Activated naive CD4-positive, alpha-beta T cell treated with anti-CD3 and anti-CD28 coated beads for 36 hours (primary cell): ENCODE results near the gene FRRS1. TPM values are rescaled to one million over a fixed set of nuclear protein-coding genes. Genes with fewer than 3 reads are reported as not detected.
A peak's percentile ranks its signal among the peaks of the same experiment; 100 is the strongest.
"Not testable (repeated sequence)": the region's sequence is repeated elsewhere in the genome, so short reads cannot be mapped to it uniquely, and the experiment has no call there.

ENCODE experiments used
- CTCF ChIA-PET: fragments of 350-600 bp; sonication (Branson Sonifier 250); formaldehyde crosslinking; loops from one replicate; lab custom pipeline; 2021; ENCODE audit warnings: antibody characterized with exemption; lab: Charles Lee
- DNase-seq: peaks from one replicate; pipeline ENCODE4 v3.0.0-alpha.2; 2020
- H3K27ac Mint-ChIP-seq: one replicate; pipeline ENCODE4 v1.8.0; 2021; ENCODE audit warnings: mild to moderate bottlenecking, mixed read lengths
- H3K27me3 Mint-ChIP-seq: one replicate; pipeline ENCODE4 v1.8.0; 2021; ENCODE audit warnings: low read depth, mixed read lengths
- H3K36me3 Mint-ChIP-seq: one replicate; pipeline ENCODE4 v1.8.0; 2021; ENCODE audit warnings: low read depth, mixed read lengths
- H3K4me1 Mint-ChIP-seq: one replicate; pipeline ENCODE4 v1.8.0; 2021; ENCODE audit warnings: low read depth, mixed read lengths
- H3K4me3 Mint-ChIP-seq: one replicate; pipeline ENCODE4 v1.8.0; 2021; ENCODE audit warnings: mild to moderate bottlenecking, moderate library complexity, mixed read lengths
- H3K9me3 Mint-ChIP-seq: one replicate; pipeline ENCODE4 v1.8.0; 2021; ENCODE audit warnings: mixed read lengths
- intact Hi-C: fragments of 100-400 bp; cut with micrococcal nuclease; formaldehyde crosslinking; loops from one replicate; pipeline ENCODE4 v1.15.1; 2023
- total RNA-seq, 2 experiments: library from RNA; stranded (reverse); gene quantifications; one replicate each; pipeline ENCODE4 v1.2.3, GENCODE V29; 2021

FRRS1 gene
- total RNA-seq, 2 experiments from 2014 or later = 0.32 to 0.52 TPM

DNA sequence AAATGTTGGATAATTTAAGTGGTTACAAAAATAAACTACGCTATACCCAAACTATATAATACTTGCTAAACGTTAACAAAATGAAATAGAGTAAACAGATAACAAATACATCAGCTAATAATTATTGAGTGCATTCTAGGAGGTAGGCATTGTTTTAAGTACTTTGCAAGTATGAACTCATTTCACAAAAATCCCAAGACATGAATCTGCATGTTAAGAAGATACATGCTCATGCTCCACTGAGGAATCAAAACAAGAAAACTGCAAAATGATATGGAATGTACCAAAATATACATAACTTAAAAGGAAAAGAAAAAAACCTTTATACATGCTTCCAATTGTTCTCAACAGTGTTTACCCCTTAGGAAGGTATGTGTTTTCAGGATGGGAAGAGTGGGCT, 2.5 kb downstream of the FRRS1 start:
- DNase-seq = no peak
- Mint-ChIP-seq H3K27me3 (peaks cover 3% of the 10 kb centered on the region), H3K9me3 (no peaks in the 10 kb centered on the region), H3K4me3 (no peak overlapping the region), H3K4me1 (peaks cover 4% of the 10 kb centered on the region), H3K36me3 (no peaks in the 10 kb centered on the region), H3K27ac (no peak overlapping the region)
- intact Hi-C loops = no loop called here
- CTCF ChIA-PET = no interaction called here

DNA sequence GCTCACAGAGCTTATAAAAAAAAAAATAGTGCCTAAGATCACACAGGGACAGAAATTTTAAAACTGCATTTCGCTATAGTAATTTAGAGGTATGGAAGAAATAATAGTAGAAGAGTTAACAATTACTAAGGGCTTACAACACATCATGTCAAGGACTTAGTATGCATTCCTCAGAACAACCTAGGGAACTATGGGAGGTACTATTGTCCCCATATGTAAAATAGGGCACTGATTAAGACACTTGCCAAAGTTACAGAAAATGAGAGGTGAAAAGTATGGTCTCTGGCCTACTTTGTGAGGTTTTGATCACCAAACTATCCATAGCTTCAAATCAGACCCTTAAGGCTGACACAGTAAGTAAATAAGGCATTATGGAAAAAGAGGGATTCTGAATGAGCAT, 4.7 kb downstream of the FRRS1 start:
- CTCF ChIA-PET = interaction anchor here (1.4 kb wide), 1 partner anchor 17 kb away, joined by 5 read pairs; no protein-coding TSS in a partner anchor
- intact Hi-C loops = no loop called here
- Mint-ChIP-seq H3K36me3 (no peaks in the 10 kb centered on the region), H3K4me3 (no peak overlapping the region), H3K27me3 (peaks cover 3% of the 10 kb centered on the region), H3K27ac (no peak overlapping the region), H3K4me1 (peaks cover 12% of the 10 kb centered on the region), H3K9me3 (no peaks in the 10 kb centered on the region)
- no peak for DNase-seq

DNA sequence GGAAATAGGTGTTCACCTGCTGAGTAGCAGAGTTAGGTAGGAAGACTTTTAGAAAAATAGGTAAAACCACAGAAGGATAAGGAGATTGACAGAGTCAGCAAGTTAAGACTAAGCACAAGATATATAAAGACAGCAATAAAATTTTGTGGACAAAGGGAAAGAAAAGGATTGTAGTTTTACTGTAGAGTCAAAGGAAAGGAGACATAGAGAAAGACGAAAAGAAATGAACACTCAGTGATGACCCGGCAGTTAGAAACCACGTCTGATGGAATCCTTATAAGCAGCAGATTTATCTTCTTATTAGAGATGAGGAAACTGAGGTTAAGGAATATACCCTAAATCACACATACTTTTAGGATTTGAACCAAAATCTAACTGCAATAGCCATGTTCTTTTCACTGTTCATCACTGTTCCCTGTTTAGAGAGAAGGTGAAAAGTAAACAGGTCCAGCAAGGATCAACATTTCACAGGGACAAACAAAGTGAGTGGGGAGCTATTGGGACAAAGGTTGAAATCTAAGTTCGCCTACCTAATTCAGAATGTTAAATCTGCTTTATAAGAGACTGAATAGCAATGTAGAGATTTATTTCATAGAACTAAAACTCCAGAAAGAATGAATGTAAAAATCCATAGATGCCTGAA, 6.8 kb downstream of the FRRS1 start:
- Mint-ChIP-seq H3K36me3 (no peaks in the 10 kb centered on the region), H3K4me1 (peaks cover 8% of the 10 kb centered on the region), H3K9me3 (no peaks in the 10 kb centered on the region), H3K27me3 (peaks cover 4% of the 10 kb centered on the region), H3K27ac (no peak overlapping the region), H3K4me3 (no peak overlapping the region)
- CTCF ChIA-PET = no interaction called here
- intact Hi-C loops = no loop called here
- no peak for DNase-seq

DNA sequence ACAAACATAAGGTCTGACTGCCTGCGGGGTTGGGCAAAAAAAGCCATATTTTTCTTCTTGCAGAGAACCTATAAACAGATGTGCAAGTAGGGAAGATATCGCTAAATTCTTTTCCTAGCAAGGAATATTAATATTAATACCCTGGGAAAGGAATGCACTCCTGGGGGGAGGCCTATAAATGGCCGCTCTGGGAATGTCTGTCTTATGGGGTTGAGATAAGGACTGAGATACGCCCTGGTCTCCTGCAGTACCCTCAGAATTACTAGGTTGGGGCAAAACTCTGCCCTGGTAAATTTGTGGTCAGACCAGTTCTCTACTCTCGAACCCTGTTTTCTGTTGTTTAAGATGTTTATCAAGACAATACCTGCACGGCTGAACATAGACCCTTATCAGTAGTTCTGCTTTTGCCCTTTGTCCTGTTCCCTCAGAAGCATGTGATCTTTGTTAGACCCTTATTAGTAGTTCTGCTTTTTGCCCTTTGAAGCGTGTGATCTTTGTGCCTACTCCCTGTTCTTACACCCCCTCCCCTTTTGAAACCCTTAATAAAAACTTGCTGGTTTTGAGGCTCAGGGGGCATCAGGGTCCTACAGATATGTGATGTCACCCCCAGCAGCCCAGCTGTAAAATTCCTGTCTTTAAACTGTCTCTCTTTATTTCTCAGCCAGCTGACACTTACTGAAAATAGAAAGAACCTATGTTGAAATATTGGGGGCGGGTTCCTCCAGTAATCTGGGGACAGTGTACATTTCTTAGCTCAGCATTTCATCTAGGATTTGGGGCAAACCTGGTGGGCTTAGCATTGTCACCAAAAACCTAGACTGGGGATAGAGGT, 7.5 kb downstream of the FRRS1 start:
- H3K4me3 Mint-ChIP-seq, CTCF ChIA-PET, intact Hi-C loops, H3K36me3 Mint-ChIP-seq, H3K4me1 Mint-ChIP-seq, H3K9me3 Mint-ChIP-seq, H3K27me3 Mint-ChIP-seq, H3K27ac Mint-ChIP-seq, DNase-seq: not testable (repeated sequence)

DNA sequence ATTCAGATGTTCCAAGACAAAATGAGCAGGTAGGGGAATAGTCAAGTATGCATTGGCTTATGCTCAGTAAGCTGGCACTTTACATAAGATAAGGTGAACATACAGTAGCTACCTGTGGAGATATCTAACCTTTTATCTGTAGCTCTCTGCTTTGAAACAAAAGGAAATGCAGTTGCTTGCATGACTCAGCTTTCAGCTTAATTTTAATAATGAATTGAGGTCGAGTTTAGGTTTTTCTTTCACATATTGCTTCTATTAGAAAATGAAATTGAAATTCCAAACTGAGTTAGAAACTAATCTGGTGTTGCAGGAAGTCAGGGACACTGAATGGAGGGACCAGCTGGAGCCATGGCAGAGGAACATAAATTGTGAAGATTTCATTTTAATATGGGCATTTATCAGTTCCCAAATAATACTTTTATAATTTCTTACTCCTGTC, 8.3 kb downstream of the FRRS1 start:
- CTCF ChIA-PET = no interaction called here
- Mint-ChIP-seq H3K4me1 (peaks cover 8% of the 10 kb centered on the region), H3K36me3 (no peaks in the 10 kb centered on the region), H3K27ac (no peak overlapping the region), H3K27me3 (peaks cover 4% of the 10 kb centered on the region), H3K9me3 (no peaks in the 10 kb centered on the region), H3K4me3 (no peak overlapping the region)
- DNase-seq = no peak
- intact Hi-C loops = no loop called here

DNA sequence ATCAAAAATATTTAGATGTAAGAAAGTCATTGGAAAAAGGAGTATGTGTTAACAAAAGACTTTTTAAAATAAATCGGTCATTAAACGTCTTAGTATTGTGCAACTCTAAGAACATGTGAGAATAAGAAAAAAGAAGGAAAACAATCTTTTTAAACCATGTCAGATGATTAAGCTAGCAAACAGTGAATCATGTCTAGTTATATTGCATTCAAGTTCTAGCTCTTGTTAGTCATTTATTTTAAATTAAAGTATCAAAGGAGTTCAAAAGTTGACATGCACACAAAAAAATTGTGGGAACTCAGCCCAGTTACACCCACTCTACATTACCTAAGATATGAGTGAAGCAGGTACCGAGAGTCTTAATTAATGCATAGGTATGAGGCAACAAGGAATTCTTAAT, 9.8 kb downstream of the FRRS1 start:
- peaks cover 6% of the 10 kb centered on the region for H3K27me3 Mint-ChIP-seq
- no peak overlapping the region for H3K27ac Mint-ChIP-seq
- peaks cover 14% of the 10 kb centered on the region for H3K4me1 Mint-ChIP-seq
- no peak overlapping the region for H3K4me3 Mint-ChIP-seq
- CTCF ChIA-PET = interaction anchor here (0.6 kb wide), 1 partner anchor 178 kb away, joined by 3 read pairs; no protein-coding TSS in a partner anchor
- DNase-seq = no peak
- H3K9me3 Mint-ChIP-seq = no peaks in the 10 kb centered on the region
- no peaks in the 10 kb centered on the region for H3K36me3 Mint-ChIP-seq
- intact Hi-C loops = no loop called here

DNA sequence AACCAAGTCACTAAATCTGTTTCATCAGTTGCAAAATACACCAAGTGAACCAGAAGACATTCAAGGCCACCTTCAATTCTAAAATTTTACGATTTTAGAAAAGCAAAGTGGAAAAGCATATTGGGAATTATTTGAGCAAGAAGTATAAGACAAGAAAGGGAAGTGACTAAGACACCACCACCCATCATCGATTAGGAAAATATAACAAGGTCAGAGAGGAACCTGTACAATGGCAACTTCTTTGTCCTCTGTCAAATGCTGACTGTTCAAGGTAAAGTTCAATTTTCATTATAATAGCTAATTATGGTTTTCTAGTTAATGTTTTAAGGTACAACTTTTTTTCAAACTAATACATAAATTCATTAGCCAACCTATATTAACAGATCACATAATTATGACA, 10.8 kb downstream of the FRRS1 start:
- Mint-ChIP-seq H3K27ac (no peak overlapping the region), H3K9me3 (no peaks in the 10 kb centered on the region), H3K4me1 (peaks cover 17% of the 10 kb centered on the region), H3K27me3 (peaks cover 6% of the 10 kb centered on the region), H3K4me3 (no peak overlapping the region), H3K36me3 (no peaks in the 10 kb centered on the region)
- intact Hi-C loops = no loop called here
- CTCF ChIA-PET = no interaction called here
- DNase-seq = no peak

DNA sequence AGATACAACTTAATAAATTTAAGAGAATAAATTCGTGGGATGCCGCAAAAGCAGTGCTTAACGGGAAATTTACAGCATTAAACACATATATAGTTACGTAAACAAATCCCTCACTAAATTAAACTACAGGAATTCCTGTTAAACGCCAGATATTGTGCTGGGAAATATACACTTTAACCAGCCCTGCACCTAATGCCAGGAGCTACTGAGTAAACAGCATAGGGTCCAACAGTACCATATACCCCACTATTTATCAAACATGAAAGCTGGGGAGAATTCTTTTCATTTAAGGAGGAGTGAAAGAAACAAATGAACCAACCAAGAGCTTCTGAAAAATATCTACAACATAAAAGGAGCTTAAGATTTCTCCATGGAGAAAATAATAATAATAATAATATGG, 11.7 kb downstream of the FRRS1 start:
- CTCF ChIA-PET = interaction anchor here (0.6 to 0.9 kb wide), 2 partner anchors 11 to 156 kb away, joined by 3 read pairs; no protein-coding TSS in a partner anchor
- Mint-ChIP-seq H3K4me3 (no peak overlapping the region), H3K27me3 (peaks cover 6% of the 10 kb centered on the region)

DNA sequence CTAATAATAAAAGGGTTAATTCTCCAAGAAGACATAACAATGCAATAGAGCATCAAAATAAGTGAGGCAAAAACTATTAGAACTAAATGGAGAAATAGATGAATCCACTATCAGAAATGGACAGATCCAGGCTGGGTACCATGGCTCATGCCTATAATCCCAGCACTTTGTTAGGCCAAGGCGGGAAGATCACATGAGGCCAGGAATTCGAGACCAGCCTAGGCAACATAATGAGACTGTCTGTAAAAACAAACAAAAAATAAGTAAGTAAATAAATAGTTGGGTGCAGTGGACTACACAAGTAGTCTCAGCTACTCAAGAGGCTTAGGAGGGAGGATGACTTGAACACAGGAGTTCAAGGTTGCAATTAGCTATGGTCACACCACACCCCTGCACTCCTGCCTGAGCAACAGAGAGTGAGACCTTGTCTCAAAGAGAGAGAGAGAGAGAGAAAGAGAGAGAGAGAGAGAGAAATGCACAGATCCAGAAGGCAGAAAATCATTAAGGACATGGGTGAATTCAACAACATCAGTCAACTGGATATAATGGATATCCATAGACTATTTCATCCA, 12.3 kb downstream of the FRRS1 start:
- Mint-ChIP-seq H3K27me3 (peaks cover 6% of the 10 kb centered on the region), H3K4me3 (no peak overlapping the region), H3K27ac (no peak overlapping the region), H3K36me3 (no peaks in the 10 kb centered on the region), H3K9me3 (no peaks in the 10 kb centered on the region), H3K4me1 (peaks cover 23% of the 10 kb centered on the region)
- CTCF ChIA-PET = interaction anchor here (0.9 kb wide), 1 partner anchor 12 kb away, joined by 3 read pairs; no protein-coding TSS in a partner anchor
- intact Hi-C loops = no loop called here
- no peak for DNase-seq

More for the DNA sequence above, 11.7 kb downstream of the FRRS1 start:
- no peak for DNase-seq
- Mint-ChIP-seq H3K9me3 (no peaks in the 10 kb centered on the region), H3K27ac (no peak overlapping the region), H3K36me3 (no peaks in the 10 kb centered on the region), H3K4me1 (peaks cover 23% of the 10 kb centered on the region)
- intact Hi-C loops = no loop called here

DNA sequence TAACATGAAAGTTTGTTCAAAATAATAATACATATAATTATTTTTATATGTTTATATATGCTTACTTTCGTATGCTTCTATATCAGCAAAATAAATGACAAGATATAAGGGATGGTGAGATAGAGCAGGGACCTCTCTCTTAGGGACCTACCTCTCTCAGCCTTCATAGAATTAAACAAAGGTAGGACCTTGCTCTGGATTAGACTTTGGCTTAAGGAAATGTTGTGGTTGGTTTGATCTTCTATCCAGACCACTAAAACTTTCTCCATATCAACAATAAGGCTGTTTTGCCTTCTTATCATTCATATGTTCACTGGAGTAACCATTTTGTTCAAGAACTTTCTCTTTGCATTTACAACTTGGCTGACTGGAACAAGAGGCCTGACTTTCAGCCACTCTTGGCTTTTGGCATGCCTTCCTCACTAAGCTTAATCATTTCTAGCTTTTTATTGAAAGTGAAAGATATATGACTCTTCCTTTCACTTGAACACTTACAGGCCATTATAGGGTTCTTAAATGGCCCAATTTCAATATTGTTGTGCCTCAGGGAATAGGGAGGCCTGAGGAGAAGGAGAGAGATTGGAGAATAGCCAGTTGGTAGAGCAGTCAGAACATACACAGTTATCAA, 14.4 kb downstream of the FRRS1 start:
- H3K4me3 Mint-ChIP-seq = no peak overlapping the region
- peak; percentile 41 for DNase-seq
- H3K36me3 Mint-ChIP-seq = no peaks in the 10 kb centered on the region
- H3K27me3 Mint-ChIP-seq = peaks cover 6% of the 10 kb centered on the region
- H3K4me1 Mint-ChIP-seq = peaks cover 15% of the 10 kb centered on the region
- CTCF ChIA-PET = no interaction called here
- no peak overlapping the region for H3K27ac Mint-ChIP-seq
- H3K9me3 Mint-ChIP-seq = no peaks in the 10 kb centered on the region
- intact Hi-C loops = loop anchor here (2.0 kb wide), 1 partner anchor 33 kb away; no protein-coding TSS in a partner anchor

DNA sequence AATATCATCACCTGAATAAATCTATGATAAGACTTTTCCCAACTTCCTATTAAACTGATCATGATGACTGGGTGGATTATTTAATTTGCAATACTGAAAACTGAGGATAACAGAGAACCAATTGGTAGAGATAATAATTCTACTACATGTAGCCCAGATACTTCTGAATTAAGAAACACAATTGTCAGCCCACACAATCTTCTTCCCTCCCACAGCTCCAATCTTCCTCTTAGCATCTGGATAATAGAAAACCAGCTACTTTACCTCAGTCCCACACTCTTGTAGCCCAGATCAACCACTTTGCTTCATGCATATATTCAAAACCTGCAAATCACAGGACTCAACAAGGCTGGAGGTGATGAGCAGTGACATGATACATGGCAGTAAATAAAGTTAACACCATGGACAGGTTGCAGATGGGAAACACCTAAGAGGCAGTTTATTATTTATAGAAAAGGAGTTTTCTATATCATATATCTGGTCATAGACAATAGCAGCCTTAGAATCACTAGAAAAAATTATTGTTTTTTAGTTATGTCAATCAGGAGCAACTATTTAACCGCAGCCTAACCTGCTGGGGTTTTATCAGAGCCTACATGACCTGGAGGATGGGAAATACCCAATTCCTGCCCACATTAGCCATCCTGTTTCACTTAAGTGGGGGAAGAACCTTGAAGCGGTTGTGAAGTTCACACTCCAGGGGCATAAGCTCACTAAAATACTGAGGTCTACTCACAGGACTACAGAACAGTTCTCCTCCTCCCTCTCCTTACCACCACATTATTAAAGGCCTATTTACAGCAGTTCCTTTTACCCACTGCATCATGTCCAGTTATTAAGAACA, 16.7 kb downstream of the FRRS1 start:
- peaks cover 2% of the 10 kb centered on the region for H3K27me3 Mint-ChIP-seq

More for the DNA sequence above, 16.7 kb downstream of the FRRS1 start:
- Mint-ChIP-seq H3K9me3 (no peaks in the 10 kb centered on the region), H3K4me1 (peaks cover 15% of the 10 kb centered on the region), H3K4me3 (no peak overlapping the region), H3K27ac (no peak overlapping the region), H3K36me3 (no peaks in the 10 kb centered on the region)
- CTCF ChIA-PET = interaction anchor here (0.6 to 1.2 kb wide), 2 partner anchors 17 to 137 kb away, joined by 3 to 4 read pairs; partner anchors contain the start of gene FRRS1
- peak; percentile 38 for DNase-seq
- intact Hi-C loops = loop anchor here (2.0 kb wide), 1 partner anchor 35 kb away; no protein-coding TSS in a partner anchor
